HG02885 (cell line): ENCODE measurements around the gene MAPK6.

ENCODE experiments used
- ATAC-seq: cut with Tn5 transposase; IDR thresholded peaks from one replicate; pipeline ENCODE4 v1.9.1; 2021; ENCODE audit warnings: mild to moderate bottlenecking; ENCODE audit not compliant: unreplicated experiment, poor library complexity

Gene MAPK6

DNA sequence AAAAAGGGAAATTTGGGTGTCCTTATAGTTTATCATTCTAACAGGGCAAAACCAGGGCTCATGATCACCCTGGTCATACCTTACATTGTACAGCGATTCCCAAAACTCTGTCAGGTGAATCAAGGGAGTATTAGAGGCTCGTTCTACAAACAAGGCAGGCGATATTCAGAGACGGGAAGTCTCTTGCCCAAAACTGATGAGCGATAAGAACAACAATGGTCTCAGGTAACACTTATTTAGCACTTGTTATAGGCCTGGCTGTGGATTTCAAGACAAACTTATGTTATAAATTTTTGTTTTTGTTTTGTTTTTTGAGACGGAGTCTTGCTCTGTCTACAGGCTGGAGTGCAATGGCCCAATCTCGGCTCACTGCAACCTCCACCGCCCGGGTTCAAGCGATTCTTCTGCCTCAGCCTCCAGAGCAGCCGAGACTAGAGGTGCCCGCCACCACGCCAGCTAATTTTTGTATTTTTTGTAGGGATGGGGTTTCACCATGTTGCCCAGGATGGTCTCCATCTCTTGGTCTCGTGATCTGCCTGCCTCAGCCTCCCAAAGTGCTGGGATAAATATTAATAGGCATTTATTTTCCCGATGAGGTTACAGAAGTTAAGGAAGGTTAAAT, 80.7 kb downstream of the MAPK6 start:
- no peak for ATAC-seq

DNA sequence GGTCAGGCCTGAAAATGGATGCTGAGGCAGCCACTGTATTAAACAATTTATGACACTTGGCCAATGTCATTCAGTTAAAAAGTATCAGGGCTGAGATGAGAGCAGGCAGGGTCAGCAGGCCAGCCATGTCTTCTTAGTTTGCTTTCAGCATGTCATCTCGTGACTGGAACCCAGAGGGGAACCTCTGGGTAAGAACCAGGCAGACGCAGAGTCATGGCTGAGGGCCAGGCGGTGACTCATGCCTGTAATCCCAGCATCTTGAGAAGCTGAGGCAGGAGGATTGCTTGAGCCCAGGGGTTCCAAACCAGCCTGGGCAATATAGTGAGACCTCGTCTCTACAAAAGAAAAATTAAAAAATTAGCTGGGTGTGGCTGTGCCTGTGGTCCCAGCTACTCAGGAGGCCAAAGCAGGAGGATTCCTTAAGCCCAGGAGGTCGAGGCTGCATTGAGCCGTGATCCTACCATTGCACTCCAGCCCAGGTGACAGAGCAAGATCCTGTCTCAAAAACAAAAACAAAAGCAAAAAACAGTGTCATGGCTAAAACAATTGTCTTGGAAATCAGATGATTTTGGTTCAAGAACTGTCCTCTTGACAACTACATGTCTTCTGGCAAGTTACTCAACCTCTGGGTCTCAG, 81.9 kb downstream of the MAPK6 start:
- no peak for ATAC-seq

DNA sequence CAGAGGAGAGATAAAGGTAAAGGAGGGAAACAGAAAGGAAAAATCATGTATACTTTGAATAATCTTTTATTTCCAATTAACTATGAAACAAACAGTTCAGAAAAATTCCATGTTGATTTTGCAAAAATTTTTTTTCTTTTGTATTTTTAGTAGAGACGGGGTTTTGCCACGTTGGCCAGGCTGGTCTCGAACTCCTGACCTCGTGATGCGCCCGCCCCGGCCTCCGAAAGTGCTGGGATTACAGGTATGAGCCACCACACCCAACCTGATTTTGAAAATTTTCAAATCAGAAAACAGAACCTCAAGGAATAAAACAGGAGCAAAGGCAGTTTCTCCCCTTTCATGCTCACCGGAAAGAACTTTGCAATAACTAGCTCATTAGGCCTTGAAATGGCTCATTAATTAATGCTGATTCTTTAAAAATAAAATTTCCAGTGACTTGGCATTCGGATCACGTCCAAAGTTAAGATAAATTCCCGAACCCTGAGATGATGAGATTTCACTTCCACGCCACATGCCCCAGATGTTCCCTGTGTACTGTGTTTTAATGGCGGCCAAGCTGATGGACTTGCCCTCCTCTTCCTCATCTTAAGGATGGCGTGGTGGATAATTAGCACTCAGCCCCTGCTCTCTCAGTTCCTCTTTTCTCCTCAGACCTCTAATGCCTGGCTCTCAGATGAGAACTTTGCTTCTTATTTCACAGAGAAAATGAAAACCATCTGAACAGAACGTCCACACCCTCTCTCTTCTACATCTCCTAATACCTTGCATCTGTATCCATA, 82.7 kb downstream of the MAPK6 start:
- ATAC-seq: peak; percentile 48

DNA sequence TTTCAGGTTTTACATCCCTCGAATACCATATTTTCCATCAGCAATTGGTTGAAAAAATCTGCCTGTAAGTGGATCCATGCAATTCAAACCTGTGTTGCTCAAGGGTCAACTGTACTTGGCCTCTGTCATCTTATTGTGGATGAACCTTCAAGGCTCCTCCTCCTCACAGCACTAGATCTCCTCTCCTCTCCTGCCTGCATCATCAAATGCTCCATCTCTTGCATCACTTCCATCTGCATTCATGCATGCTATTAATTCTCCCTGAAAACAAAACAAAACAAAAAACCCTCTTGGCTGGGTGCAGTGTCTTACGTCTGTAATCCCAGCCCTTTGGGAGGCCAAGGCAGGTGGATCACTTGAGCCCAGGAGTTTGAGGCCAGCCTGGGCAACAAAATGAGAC, 83.4 kb downstream of the MAPK6 start:
- ATAC-seq: no peak

DNA sequence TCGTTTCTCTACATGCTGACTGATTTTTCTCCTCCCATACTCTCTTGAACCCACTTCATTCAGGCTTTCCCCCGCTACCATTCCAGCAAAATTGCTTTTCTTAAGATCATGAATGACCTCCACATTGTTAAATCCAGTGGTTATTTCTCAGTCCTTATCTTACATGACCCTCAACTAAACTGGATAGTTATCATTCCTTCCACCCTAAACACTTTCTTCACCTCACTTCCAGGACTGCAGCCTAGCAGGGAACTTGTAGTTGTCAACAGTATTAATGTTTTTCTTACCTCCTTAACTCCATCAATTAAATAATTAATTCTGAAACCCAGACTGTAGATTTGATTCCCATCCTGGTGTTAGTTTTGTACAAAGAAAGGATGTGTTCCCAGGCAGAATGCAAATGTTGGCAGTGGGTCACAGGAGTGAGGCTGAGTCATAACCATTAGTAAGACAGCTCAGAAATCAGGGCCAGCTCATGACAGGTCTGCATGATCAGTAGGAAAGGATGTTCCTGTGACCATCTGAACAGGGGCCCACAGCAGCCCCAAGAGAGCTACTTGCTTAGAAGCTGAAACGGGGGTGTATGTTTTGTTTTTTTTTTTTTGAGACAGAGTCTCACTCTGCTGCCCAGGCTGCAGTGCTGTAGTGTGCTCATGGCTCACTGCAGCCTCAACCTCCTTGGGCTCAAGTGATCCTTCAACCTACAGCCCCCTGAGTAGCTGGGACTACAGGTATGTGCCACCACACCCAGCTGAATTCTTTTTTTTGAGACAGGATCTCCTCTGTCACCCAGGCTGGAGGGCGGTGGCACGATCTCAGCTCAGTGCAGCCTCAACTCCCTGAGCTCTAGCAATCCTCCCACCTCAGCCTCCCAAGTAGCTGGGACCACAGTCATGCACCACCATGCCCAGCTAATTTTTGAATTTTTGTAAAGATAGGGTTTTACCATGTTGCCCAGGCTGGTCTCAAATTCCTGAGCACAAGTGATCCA, 84.5 kb downstream of the MAPK6 start:
- peak; percentile 76 for ATAC-seq

DNA sequence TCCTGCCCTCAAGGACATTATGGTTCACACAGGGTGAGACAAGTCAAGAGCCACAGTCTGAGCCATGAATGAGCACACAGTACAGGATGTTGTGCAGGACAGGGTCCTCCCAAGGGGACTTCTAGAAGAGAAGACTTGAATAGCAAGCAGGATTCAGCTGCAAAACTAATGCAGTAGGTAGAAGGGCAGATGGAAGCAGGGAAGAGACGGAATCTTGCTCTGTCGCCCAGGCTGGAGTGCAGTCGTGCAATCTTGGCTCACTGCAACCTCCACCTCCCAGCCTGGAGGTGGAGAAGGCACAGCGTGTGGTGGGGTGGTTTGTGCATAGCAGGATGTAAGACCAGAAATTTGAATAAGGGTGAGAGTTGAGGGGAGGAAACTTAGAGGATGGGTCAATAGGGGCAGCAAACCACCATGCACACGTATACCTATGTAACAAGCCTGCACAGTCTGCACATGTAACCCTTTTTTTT, 85.5 kb downstream of the MAPK6 start:
- no peak for ATAC-seq

DNA sequence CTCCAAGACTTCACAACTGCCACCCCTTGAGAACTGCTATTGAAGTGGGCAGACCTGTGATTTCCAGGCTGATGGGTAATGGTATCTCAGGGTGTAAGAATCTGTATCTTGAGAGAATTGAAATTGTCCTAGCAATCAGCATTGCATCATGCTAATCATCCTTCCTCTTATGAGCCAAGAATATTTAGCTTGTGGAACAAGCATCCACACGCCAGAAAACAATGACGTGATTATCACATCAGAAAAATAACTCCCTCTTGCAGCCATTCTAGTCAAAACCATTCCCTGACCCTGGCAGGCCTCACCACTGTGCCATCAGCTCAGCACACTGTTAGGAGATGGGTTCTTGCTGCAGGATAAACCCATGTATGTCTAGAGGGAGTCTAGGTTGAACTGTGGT, 86.8 kb downstream of the MAPK6 start:
- no peak for ATAC-seq

DNA sequence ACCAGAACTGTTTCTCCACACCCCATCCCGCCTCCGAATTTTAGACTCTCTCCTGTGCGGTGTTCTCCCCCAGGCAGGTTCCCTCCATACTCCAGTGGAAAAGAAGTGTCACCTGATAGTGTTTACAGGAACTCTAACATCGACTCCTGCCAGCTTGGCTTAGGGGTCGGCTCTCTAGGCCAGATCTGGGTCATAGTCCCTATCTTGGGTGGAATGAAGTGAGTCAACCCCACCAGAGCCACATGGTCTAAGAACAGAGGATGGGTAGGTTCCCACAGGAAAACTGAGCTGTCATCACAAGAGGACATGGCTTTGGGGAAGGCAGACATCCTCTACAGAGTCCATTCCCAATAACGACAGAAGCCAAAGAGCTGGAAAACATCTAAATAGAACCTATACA, 87.6 kb downstream of the MAPK6 start:
- ATAC-seq: no peak

GRCh38 chr15:52107238-52107637, 88.2 kb downstream of the MAPK6 start:
- no peak for ATAC-seq

DNA sequence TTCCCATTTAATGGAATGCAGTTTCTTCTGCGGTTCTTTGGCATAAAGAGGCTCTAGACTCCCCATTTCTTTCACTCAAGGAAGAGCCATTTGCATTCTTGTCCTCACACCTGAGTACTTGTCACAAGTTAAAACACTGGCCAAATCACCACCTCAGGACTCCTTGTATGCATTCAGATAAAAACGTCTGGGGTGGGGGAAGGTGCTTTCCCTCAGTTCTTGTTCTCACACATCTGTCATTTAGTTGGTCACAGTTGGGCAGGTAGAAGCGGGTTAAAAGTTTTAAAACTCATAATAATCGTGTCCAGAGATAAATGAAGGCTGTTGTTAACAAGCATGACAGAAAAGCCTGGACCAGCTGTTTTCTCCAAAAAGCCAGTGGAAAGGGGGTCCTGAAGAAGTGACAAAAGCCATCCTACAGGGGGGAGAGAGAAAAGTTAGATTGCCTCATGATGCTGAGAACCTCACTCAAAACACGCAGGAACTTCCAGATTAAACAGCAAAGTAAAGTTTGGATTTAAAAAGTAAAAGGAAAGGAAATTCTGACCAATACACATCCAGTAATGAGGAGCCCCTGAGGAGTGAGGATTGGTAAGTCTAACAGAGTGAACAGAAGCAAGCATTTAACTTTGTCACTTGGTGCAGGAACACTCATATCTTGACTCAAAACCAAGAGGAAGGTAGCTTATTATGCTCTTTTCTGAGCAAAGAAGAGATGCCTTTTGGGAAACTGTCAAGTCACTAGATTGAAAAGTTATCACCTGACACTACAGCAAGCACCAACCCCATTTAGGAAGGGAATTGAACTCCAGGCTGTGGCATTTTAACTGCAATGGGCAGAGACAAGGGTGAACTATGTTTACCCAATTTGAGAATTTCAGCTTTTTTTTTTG, 90.8 kb downstream of the MAPK6 start:
- peak; percentile 65 for ATAC-seq

DNA sequence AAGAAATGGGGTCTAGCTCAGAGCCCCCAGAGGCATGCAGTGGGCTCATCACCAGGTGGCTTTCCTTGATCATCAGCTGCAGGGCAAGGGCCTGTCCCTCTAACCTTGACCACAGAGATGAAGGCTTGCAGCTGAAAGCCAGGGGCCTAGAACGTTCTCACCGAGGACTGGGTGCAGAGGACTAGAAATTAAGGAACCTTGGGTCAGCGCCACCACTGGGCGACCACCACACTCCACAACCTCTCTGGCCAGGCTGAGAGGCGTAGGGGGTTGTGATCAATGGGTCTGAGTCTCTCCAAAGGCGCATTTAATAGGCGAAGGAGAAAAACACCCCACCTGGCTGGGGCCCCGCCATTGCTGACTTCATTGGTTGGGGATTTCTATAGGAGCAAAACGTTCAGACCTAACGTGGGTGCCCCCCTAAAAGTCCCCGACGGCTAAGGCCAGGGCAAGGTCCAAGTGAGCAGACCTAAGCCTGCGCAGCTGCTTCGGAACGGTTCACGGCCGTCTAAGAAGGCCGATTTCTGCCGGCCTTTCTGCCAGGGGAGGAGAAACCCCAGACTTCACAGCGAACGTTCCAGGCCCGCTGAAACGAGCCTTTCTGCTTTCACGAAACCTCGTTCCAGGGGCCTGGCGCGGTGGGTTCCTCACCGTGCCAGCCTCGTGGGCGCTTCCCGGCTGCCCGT, 92.6 kb downstream of the MAPK6 start:
- no peak for ATAC-seq

- no peak for ATAC-seq
Observed at GRCh38 chr15:52112203-52112750, 93.3 kb downstream of the MAPK6 start.

DNA sequence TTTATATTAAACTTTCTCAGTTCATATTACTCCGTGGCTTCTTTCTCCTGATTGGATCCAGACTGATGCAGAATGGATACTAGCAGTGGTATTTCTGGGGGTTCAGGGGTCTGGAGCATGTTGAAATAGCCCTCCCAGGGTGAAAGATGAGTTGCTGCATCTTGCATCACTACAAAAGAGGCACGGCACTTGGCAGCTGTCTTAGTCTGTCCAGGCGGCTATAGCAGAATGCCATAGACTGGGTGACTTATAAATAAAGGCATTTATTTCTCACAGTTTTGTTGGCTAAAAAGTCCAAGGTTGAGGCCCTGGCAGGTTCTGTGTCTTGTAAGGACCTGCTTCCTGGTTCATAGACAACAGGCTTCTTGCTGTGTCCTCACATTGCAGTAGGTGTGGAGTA, 94.2 kb downstream of the MAPK6 start:
- ATAC-seq: no peak

DNA sequence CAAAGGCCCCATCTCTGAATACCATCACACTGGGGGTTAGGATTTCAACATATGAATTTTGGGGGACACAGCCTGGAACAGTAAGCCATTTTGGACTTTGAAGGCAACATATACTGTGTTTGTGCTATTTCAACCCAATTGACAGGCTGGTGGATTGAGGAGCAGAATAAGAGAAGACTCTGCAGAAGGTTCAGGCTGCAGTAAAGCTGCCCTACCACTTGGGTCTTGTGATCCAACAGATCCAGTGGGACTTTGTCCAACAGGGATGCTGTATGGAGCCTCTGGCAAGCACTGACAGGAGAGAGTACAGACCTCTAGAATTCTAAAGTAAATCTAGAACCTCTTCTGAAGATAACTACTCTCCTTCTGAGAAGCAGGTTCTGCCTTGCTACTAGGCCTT, 94.7 kb downstream of the MAPK6 start:
- ATAC-seq: no peak

DNA sequence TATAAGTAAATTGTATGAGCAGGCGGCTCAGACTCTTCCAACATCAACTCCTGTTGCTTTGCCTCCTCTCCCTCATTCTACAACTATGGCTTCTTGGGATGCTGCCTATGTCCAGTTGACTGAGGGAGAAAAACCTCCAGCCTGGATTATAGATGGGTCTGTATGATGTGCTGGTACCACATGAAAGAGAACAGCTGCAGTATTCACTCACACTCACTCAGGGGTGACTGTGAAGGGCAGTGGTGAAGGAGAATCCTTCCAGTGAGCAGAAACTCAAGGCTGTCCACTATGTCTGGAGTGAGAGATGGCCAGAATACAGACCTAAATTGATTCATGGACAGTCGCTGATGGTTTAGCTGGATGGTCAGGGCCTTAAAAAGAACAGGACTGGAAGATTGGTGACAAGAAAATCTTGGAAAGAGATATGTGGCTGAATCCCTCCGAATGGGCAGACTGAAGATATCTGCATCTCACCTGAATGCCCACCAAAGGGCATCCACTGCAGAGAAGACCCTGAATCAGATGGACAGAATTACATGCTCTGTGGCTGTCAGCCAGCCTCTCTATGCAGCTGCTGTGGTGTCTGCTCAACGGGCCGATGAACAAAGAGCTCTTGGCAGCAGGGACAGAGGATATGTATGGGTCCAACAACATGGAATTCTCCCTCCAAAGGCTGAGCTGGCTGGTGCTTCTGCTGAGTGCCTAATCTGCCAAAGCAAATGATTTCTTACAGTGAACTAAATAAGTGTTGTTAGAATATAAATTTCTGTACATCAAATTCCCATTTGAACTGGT, 95.4 kb downstream of the MAPK6 start:
- no peak for ATAC-seq

- ATAC-seq: no peak
Observed at GRCh38 chr15:52115598-52116427, 96.8 kb downstream of the MAPK6 start.
